Osteoblast (primary cell): Measurements from ENCODE around the gene SEMA7A. TPM values are rescaled to one million over a fixed set of nuclear protein-coding genes. Genes with fewer than 3 reads are reported as not detected.
A peak's percentile ranks its signal among the peaks of the same experiment; 100 is the strongest.

ENCODE experiments used
- DNase-seq: peaks from one replicate; pipeline ENCODE4 v3.0.0; 2011; ENCODE audit warnings: low spot score, mixed read lengths; ENCODE audit not compliant: insufficient read length; ENCODE audit errors: missing footprints
- H2AFZ ChIP-seq: 2 replicates; pipeline ENCODE4 v1.6.0; 2011; ENCODE audit warnings: mild to moderate bottlenecking, low read length
- H3K27ac ChIP-seq: 2 replicates; pipeline ENCODE4 v1.5.1; 2011; ENCODE audit warnings: mild to moderate bottlenecking, low read depth, low read length, moderate library complexity
- H3K27me3 ChIP-seq: 2 replicates; pipeline ENCODE4 v1.6.0; 2012; ENCODE audit warnings: mild to moderate bottlenecking, control low read depth, inconsistent platforms, low read length, moderate library complexity; ENCODE audit not compliant: insufficient read depth
- H3K36me3 ChIP-seq: 2 replicates; pipeline ENCODE4 v1.5.1; 2011; ENCODE audit warnings: mild to moderate bottlenecking, low read length, control low read depth, moderate library complexity; ENCODE audit not compliant: insufficient read depth
- H3K4me1 ChIP-seq: 2 replicates; pipeline ENCODE4 v1.5.1; 2011; ENCODE audit warnings: mild to moderate bottlenecking, low read length, control low read depth, moderate library complexity; ENCODE audit not compliant: insufficient read depth
- H3K4me2 ChIP-seq: 2 replicates; pipeline ENCODE4 v1.6.0; 2011; ENCODE audit warnings: mild to moderate bottlenecking, low read length; ENCODE audit not compliant: insufficient read depth
- H3K4me3 ChIP-seq: fragments of 200-600 bp; sonication (generic); 3 replicates; pipeline ENCODE4 v1.5.1; 2012; ENCODE audit warnings: mild to moderate bottlenecking, low read length, inconsistent platforms; ENCODE audit not compliant: insufficient read depth
- H3K79me2 ChIP-seq: 2 replicates; pipeline ENCODE4 v1.6.0; 2012; ENCODE audit warnings: mild to moderate bottlenecking, low read length, control low read depth, inconsistent platforms; ENCODE audit not compliant: insufficient read depth
- H3K9me3 ChIP-seq: 2 replicates; pipeline ENCODE4 v1.5.1; 2011; ENCODE audit warnings: low read depth, low read length, control low read depth
- H4K20me1 ChIP-seq: 2 replicates; pipeline ENCODE4 v1.6.0; 2012; ENCODE audit warnings: mild to moderate bottlenecking, low read length, control low read depth; ENCODE audit not compliant: insufficient read depth
- total RNA-seq: library from RNA; depleted of rRNA; stranded (reverse); fragments of >200 nt; gene quantifications from 2 replicates; pipeline ENCODE4 v1.2.3, GENCODE V29; 2012
- TF ChIP-seq, protein P1 (sequence below): IDR thresholded peaks from 2 replicates; pipeline ENCODE4 v1.5.1; 2011; ENCODE audit warnings: mild to moderate bottlenecking, low read depth, low read length, moderate library complexity; ENCODE audit errors: extremely low read depth

Gene SEMA7A
- total RNA-seq, 1 donor: 30.4 TPM

- no peak overlapping the region for H2AFZ ChIP-seq
Measured at GRCh38 chr15:74406517-74406916, 27.2 kb downstream of the SEMA7A start.

DNA sequence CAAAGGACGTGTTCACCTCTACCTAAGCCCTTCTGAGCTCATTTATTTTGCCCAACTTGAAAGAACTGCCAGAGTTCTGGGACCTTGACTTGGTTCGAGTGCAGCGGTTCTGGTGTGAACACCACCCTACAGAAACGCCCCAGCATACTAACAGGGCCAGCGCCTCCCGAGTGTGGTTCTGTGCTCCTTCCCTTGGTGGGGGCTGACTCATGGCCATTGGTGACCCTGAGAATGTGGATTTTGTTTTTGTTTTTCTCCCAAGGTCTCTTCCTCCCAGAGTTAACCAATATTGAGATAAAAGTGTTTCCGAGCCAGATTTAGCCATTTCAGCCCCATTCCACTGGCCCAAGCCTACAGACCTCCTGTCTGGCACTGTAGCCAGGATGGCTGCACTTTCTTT lies 27.9 kb downstream of the SEMA7A start:
- no peaks in the 10 kb centered on the region for H3K27me3 ChIP-seq
- H3K36me3 ChIP-seq: peaks cover 16% of the 10 kb centered on the region
- peak overlapping the region; percentile 5 for H3K4me2 ChIP-seq
- no peaks in the 10 kb centered on the region for H3K9me3 ChIP-seq
- TF ChIP-seq, protein P1, sequence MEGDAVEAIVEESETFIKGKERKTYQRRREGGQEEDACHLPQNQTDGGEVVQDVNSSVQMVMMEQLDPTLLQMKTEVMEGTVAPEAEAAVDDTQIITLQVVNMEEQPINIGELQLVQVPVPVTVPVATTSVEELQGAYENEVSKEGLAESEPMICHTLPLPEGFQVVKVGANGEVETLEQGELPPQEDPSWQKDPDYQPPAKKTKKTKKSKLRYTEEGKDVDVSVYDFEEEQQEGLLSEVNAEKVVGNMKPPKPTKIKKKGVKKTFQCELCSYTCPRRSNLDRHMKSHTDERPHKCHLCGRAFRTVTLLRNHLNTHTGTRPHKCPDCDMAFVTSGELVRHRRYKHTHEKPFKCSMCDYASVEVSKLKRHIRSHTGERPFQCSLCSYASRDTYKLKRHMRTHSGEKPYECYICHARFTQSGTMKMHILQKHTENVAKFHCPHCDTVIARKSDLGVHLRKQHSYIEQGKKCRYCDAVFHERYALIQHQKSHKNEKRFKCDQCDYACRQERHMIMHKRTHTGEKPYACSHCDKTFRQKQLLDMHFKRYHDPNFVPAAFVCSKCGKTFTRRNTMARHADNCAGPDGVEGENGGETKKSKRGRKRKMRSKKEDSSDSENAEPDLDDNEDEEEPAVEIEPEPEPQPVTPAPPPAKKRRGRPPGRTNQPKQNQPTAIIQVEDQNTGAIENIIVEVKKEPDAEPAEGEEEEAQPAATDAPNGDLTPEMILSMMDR: no peak
- no peak overlapping the region for H2AFZ ChIP-seq
- peaks cover 60% of the 10 kb centered on the region for H3K4me1 ChIP-seq
- H3K27ac ChIP-seq: peak overlapping the region; percentile 88
- no peaks in the 10 kb centered on the region for H3K79me2 ChIP-seq
- DNase-seq: peak; percentile 85
- H3K4me3 ChIP-seq: no peak overlapping the region
- H4K20me1 ChIP-seq: no peaks in the 10 kb centered on the region

More at GRCh38 chr15:74406517-74406916, 27.2 kb downstream of the SEMA7A start:
- TF ChIP-seq, protein P1: no peak
- Histone ChIP-seq H3K9me3 (no peaks in the 10 kb centered on the region), H3K4me1 (peaks cover 54% of the 10 kb centered on the region), H4K20me1 (no peaks in the 10 kb centered on the region), H3K4me3 (no peak overlapping the region), H3K4me2 (peak overlapping the region; percentile 68), H3K27me3 (no peaks in the 10 kb centered on the region), H3K79me2 (peaks cover 2% of the 10 kb centered on the region), H3K27ac (peak overlapping the region; percentile 88), H3K36me3 (peaks cover 23% of the 10 kb centered on the region)
- no peak for DNase-seq

- H3K9me3 ChIP-seq: no peaks in the 10 kb centered on the region
- no peaks in the 10 kb centered on the region for H3K27me3 ChIP-seq
- H3K4me2 ChIP-seq: no peak overlapping the region
- no peaks in the 10 kb centered on the region for H4K20me1 ChIP-seq
- no peak overlapping the region for H3K4me3 ChIP-seq
- TF ChIP-seq, protein P1: no peak
- peaks cover 73% of the 10 kb centered on the region for H3K4me1 ChIP-seq
- H2AFZ ChIP-seq: no peak overlapping the region
- H3K36me3 ChIP-seq: peaks cover 6% of the 10 kb centered on the region
- no peak overlapping the region for H3K27ac ChIP-seq
- no peak for DNase-seq
- H3K79me2 ChIP-seq: no peaks in the 10 kb centered on the region
Measured at GRCh38 chr15:74403991-74404563, 29.7 kb downstream of the SEMA7A start.

DNA sequence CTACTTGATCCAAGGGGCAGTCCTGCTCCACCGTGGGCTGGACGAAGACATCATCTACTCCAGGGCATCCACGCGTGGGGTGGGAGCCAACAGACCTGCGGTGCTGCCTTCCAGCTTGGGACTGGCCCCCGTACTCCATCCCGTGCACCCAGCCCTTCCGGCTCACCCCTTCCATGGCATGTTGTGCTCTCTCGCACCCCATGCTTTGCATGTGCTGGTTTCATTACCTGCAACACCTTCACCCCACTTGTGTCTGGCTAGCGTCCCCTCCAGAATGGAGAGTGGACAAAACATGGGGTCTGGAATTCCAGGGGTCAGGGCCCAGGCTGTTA lies 30.2 kb downstream of the SEMA7A start:
- H3K4me1 ChIP-seq: peaks cover 73% of the 10 kb centered on the region
- TF ChIP-seq, protein P1: no peak
- no peaks in the 10 kb centered on the region for H4K20me1 ChIP-seq
- H3K4me3 ChIP-seq: no peak overlapping the region
- no peak overlapping the region for H3K27ac ChIP-seq
- H3K36me3 ChIP-seq: peaks cover 6% of the 10 kb centered on the region
- DNase-seq: no peak
- H3K79me2 ChIP-seq: no peaks in the 10 kb centered on the region
- H3K27me3 ChIP-seq: no peaks in the 10 kb centered on the region
- H2AFZ ChIP-seq: no peak overlapping the region
- no peak overlapping the region for H3K4me2 ChIP-seq
- no peaks in the 10 kb centered on the region for H3K9me3 ChIP-seq
